CD14-positive monocyte (primary cell): ENCODE measurements around the gene RRBP1. TPM values are rescaled to one million over a fixed set of nuclear protein-coding genes. Genes with fewer than 3 reads are reported as not detected.

Source experiments
- DNase-seq, 3 donors: peaks; one replicate each; pipeline ENCODE4 v3.0.0-alpha.2; 2011 to 2022
- H2AFZ ChIP-seq: 2 replicates; pipeline ENCODE4 v1.6.0; 2012; ENCODE audit warnings: mild to moderate bottlenecking, low read depth, low read length, inconsistent platforms; ENCODE audit not compliant: insufficient read depth, poor library complexity, severe bottlenecking
- H3K27ac ChIP-seq, 2 donors: 1 replicate in 1 of 2; 2 replicates in 1 of 2; pipeline ENCODE4 v1.5.1; 2012 to 2013; ENCODE audit warnings: low read length in 2 of 2, control low read depth in 1 of 2, inconsistent platforms in 1 of 2, low read depth in 1 of 2, mild to moderate bottlenecking in 1 of 2
- H3K27me3 ChIP-seq, 2 donors: one replicate each; pipeline versions ENCODE4 v1.6.0 to v1.6.1; 2011 to 2013; ENCODE audit warnings: low read length in 2 of 2; ENCODE audit not compliant: control insufficient read depth in 2 of 2, insufficient read depth in 2 of 2
- H3K36me3 ChIP-seq, 2 donors: replicated peaks in 1 of 2; 1 replicate in 1 of 2; 2 replicates in 1 of 2; pipeline versions ENCODE4 v1.5.1 to v1.6.1; 2012 to 2013; ENCODE audit warnings: low read length in 2 of 2, control low read depth in 1 of 2, inconsistent platforms in 1 of 2, mild to moderate bottlenecking in 1 of 2; ENCODE audit not compliant: insufficient read depth in 2 of 2, control insufficient read depth in 1 of 2
- H3K4me1 ChIP-seq, 2 donors: 1 replicate in 1 of 2; 2 replicates in 1 of 2; pipeline versions ENCODE4 v1.5.1 to v1.6.1; 2012 to 2013; ENCODE audit warnings: low read length in 2 of 2, control low read depth in 1 of 2, inconsistent platforms in 1 of 2, mild to moderate bottlenecking in 1 of 2, moderate library complexity in 1 of 2; ENCODE audit not compliant: insufficient read depth in 2 of 2, control insufficient read depth in 1 of 2
- H3K4me2 ChIP-seq: replicated peaks from 2 replicates; pipeline ENCODE3; 2012; ENCODE audit warnings: low read length, moderate library complexity, mild to moderate bottlenecking; ENCODE audit not compliant: poor library complexity, severe bottlenecking; ENCODE audit errors: extremely low read depth
- H3K4me3 ChIP-seq, 3 experiments: fragments of 200-600 bp in 1 of 3; sonication (generic) in 1 of 3; replicated peaks in 1 of 3; 1 replicate in 2 of 3; 2 replicates in 1 of 3; pipeline ENCODE4 v1.5.1; 2011 to 2013; ENCODE audit warnings: low read length in 3 of 3, mild to moderate bottlenecking in 3 of 3, control low read depth in 2 of 3, low read depth in 2 of 3, inconsistent platforms in 1 of 3, moderate library complexity in 1 of 3
- H3K79me2 ChIP-seq: 2 replicates; pipeline ENCODE4 v1.6.0; 2012; ENCODE audit warnings: mild to moderate bottlenecking, control low read depth, inconsistent platforms, low read length, moderate library complexity; ENCODE audit not compliant: insufficient read depth
- H3K9ac ChIP-seq: 2 replicates; pipeline ENCODE4 v1.6.0; 2017; ENCODE audit warnings: low read length, mild to moderate bottlenecking; ENCODE audit not compliant: insufficient read depth, poor library complexity, severe bottlenecking
- H3K9me3 ChIP-seq, 2 donors: replicated peaks in 1 of 2; 1 replicate in 1 of 2; 2 replicates in 1 of 2; pipeline versions ENCODE4 v1.5.1 to v1.6.1; 2012 to 2013; ENCODE audit warnings: low read length in 2 of 2, control low read depth in 1 of 2; ENCODE audit not compliant: control insufficient read depth in 1 of 2, insufficient read depth in 1 of 2
- H4K20me1 ChIP-seq: 2 replicates; pipeline ENCODE4 v1.6.0; 2012; ENCODE audit warnings: mild to moderate bottlenecking, low read length, control low read depth, moderate library complexity; ENCODE audit not compliant: insufficient read depth
- H3K27ac Mint-ChIP-seq, 7 donors: one replicate each; pipeline ENCODE4 v1.8.0; 2020; ENCODE audit warnings: mild to moderate bottlenecking in 7 of 7, mixed read lengths in 7 of 7, moderate library complexity in 6 of 7, inconsistent platforms in 2 of 7
- H3K27me3 Mint-ChIP-seq, 3 donors: one replicate each; pipeline ENCODE4 v1.8.0; 2021 to 2022; ENCODE audit warnings: low read depth in 3 of 3, mild to moderate bottlenecking in 3 of 3, mixed read lengths in 3 of 3, moderate library complexity in 3 of 3, inconsistent platforms in 1 of 3
- H3K36me3 Mint-ChIP-seq, 2 donors: one replicate each; pipeline ENCODE4 v1.8.0; 2020; ENCODE audit warnings: mixed read lengths in 2 of 2, inconsistent platforms in 1 of 2, mild to moderate bottlenecking in 1 of 2
- H3K4me1 Mint-ChIP-seq: one replicate; pipeline ENCODE4 v1.8.0; 2020; ENCODE audit warnings: mild to moderate bottlenecking, mixed read lengths
- H3K4me3 Mint-ChIP-seq, 2 donors: one replicate each; pipeline ENCODE4 v1.8.0; 2020; ENCODE audit warnings: mild to moderate bottlenecking in 2 of 2, mixed read lengths in 2 of 2, moderate library complexity in 1 of 2
- H3K9me3 Mint-ChIP-seq, 7 donors: one replicate each; pipeline ENCODE4 v1.8.0; 2020 to 2022; ENCODE audit warnings: mixed read lengths in 7 of 7, mild to moderate bottlenecking in 6 of 7, moderate library complexity in 6 of 7, inconsistent platforms in 2 of 7
- WGBS: methylation state at CpG from one replicate; pipeline ENCODE4 v1.1.5; 2013; ENCODE audit warnings: missing lambda C conversion rate; ENCODE audit not compliant: insufficient coverage; 5-methylcytosine and 5-hydroxymethylcytosine counted together
- intact Hi-C, 2 donors: fragments of 100-400 bp; cut with micrococcal nuclease; formaldehyde crosslinking; loops; one replicate each; pipeline versions ENCODE4 v1.15.0 to v1.15.1; 2023
- polyA plus RNA-seq, 3 donors: library from polyadenylated mRNA; depleted of rRNA in 1 of 3; unstranded in 2 of 3; stranded (reverse) in 1 of 3; fragments of 300-500 nt in 2 of 3; fragments of >200 nt in 1 of 3; fragmentation: Illumina TruSeq in 2 of 3; gene quantifications; 1 replicate in 2 of 3; 2 replicates in 1 of 3; pipeline ENCODE4 v1.2.3, GENCODE V29; 2012 to 2021
- TF ChIP-seq, protein P1 (sequence below): fragments of 200-600 bp; IDR thresholded peaks from one replicate; pipeline ENCODE4 v1.8.0; 2022; ENCODE audit warnings: antibody characterized with exemption, mild to moderate bottlenecking

The RRBP1 gene
- polyA plus RNA-seq, 3 donors: 4.7 to 22.2 (median 7.5) TPM

DNA sequence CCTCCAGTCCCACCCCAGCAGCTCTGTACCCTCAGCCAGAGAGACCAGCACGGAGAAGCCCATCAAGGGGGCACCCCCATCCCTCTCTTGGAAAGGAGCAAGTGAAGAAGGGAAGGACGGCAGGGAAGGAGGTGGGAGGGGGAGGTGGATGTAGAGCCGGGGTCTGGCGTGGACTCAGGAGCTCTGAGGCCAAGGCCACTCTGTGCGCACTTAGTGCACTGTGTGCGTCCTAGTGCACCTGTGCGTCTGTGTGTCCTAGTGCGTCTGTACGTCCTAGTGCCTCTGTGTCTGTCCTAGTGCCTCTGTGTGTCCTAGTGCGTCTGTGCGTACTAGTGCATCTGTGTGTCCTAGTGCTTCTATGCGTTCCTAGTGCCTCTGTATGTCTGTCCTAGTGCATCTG lies 58.0 kb downstream of the RRBP1 start:
- H3K36me3 Mint-ChIP-seq: peaks cover 86 to 98% of the 10 kb centered on the region in 2 donors
- Histone ChIP-seq H3K27ac (no peak overlapping the region), H3K4me3 (no peak overlapping the region), H3K79me2 (no peaks in the 10 kb centered on the region), H3K4me1 (no peaks in the 10 kb centered on the region), H3K9me3 (no peaks in the 10 kb centered on the region), H3K4me2 (no peak overlapping the region), H3K9ac (no peak overlapping the region), H4K20me1 (no peaks in the 10 kb centered on the region), H3K27me3 (no peaks in the 10 kb centered on the region), H3K36me3 (peaks cover 96 to 100% of the 10 kb centered on the region in 2 donors), H2AFZ (no peak overlapping the region)
- TF ChIP-seq, protein P1, sequence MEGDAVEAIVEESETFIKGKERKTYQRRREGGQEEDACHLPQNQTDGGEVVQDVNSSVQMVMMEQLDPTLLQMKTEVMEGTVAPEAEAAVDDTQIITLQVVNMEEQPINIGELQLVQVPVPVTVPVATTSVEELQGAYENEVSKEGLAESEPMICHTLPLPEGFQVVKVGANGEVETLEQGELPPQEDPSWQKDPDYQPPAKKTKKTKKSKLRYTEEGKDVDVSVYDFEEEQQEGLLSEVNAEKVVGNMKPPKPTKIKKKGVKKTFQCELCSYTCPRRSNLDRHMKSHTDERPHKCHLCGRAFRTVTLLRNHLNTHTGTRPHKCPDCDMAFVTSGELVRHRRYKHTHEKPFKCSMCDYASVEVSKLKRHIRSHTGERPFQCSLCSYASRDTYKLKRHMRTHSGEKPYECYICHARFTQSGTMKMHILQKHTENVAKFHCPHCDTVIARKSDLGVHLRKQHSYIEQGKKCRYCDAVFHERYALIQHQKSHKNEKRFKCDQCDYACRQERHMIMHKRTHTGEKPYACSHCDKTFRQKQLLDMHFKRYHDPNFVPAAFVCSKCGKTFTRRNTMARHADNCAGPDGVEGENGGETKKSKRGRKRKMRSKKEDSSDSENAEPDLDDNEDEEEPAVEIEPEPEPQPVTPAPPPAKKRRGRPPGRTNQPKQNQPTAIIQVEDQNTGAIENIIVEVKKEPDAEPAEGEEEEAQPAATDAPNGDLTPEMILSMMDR: no peak
- H3K4me3 Mint-ChIP-seq: no peak overlapping the region
- peaks cover 15% of the 10 kb centered on the region for H3K4me1 Mint-ChIP-seq
- no peak for DNase-seq
- no peaks in the 10 kb centered on the region for H3K9me3 Mint-ChIP-seq
- H3K27me3 Mint-ChIP-seq: no peaks in the 10 kb centered on the region
- 94% methylated on average over 11 of the region's 12 CpGs for WGBS
- H3K27ac Mint-ChIP-seq: peak overlapping the region in 3 of 7 donors; percentile 46 to 73 (median 53)
- intact Hi-C loops: no loop called here

DNA sequence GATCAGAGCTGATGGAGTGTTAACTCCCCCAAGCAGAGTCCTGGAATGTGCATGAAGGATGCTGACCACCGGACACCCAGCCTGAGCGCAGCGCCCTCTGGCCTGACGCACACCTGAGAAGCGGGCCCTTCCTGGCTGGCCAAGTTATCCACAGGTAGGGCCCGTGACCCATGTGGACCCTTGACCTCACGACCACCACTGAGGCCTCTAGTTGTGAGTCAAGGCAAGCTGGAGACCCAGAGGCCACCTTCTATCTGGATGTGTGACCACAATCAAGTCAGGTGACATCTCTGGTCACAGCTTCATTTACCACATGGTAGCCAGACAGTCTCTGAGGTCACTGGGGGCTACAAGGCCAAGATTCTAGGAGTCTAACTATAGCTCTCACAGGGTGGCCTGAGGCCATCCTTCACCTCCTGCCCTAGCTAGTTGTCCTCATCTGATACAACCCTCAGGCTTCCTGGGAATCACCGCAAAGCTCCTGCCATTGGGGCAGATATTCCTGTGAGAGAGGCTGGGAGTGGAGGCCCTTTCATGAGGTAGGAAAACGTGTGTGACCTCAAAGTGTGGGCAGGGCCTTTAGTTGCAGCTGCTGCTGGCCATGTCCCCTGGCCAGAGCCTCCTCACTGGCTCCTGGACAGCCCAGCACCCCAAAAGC lies 59.1 kb downstream of the RRBP1 start:
- Histone ChIP-seq H3K27me3 (no peaks in the 10 kb centered on the region), H3K9ac (no peak overlapping the region), H3K4me3 (no peak overlapping the region), H4K20me1 (no peaks in the 10 kb centered on the region), H3K9me3 (no peaks in the 10 kb centered on the region), H3K79me2 (no peaks in the 10 kb centered on the region), H3K36me3 (peaks cover 98 to 100% of the 10 kb centered on the region in 2 donors), H3K27ac (peak overlapping the region in 1 of 2 donors; percentile 14), H3K4me1 (no peaks in the 10 kb centered on the region), H3K4me2 (no peak overlapping the region), H2AFZ (no peak overlapping the region)
- TF ChIP-seq, protein P1: no peak
- H3K27ac Mint-ChIP-seq: peak overlapping the region in 1 of 7 donors; percentile 21
- 93% methylated on average over 8 of the region's 9 CpGs for WGBS
- intact Hi-C loops: no loop called here
- peaks cover 86 to 98% of the 10 kb centered on the region in 2 donors for H3K36me3 Mint-ChIP-seq
- H3K4me3 Mint-ChIP-seq: no peak overlapping the region
- no peaks in the 10 kb centered on the region for H3K9me3 Mint-ChIP-seq
- H3K4me1 Mint-ChIP-seq: peaks cover 9% of the 10 kb centered on the region
- no peaks in the 10 kb centered on the region for H3K27me3 Mint-ChIP-seq
- DNase-seq: no peak
